Measurements from ENCODE around the gene LRRC75B.

DNA sequence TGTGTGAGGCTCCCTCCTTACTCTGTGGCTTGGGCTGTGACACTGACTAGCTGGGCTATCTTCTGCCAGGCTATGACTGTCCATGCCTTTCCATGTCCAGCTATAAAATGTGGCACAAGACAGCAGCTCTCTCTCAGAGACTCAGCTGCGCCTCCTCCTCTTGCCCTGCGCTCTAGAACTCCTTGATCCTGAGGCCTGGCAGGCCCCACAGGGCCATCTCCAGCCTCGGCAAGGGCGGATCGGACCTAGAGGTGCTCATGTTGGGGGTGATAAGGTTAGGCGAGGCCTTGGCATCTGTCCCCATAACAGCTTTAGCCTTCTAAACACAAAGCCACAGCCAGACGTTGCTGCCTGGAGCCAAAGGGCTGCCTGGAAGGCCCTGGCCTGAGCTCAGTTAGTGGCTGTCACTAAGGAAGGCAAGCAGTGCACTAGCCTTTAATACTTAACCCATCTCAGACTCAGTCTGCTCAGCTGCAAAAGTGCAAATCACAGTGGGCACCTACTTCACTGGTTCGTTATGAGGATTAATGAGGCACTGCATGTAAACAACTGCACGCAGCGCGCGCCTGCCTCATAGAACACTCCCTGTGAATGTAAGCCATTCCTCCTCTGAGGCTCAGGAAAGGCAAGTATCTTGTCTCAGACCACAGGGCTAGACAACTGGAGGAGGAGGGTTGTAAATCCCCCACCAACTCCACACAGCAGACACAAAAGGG is 39.1 kb downstream of the LRRC75B start:
- TF ChIP-seq CTCF (IDR thresholded peaks at IDR 0.05) (no peak), POLR2A (IDR thresholded peaks at IDR 0.05) (no peak)
